ENCODE measurements around the gene HIRA. TPM values are rescaled to one million over a fixed set of nuclear protein-coding genes. Genes with fewer than 3 reads are reported as not detected.
"Not testable (repeated sequence)": the region's sequence is repeated elsewhere in the genome, so short reads cannot be mapped to it uniquely, and the experiment has no call there.

The HIRA gene
- total RNA-seq, 1 experiment from 2014 or later, result 50.6 TPM

DNA sequence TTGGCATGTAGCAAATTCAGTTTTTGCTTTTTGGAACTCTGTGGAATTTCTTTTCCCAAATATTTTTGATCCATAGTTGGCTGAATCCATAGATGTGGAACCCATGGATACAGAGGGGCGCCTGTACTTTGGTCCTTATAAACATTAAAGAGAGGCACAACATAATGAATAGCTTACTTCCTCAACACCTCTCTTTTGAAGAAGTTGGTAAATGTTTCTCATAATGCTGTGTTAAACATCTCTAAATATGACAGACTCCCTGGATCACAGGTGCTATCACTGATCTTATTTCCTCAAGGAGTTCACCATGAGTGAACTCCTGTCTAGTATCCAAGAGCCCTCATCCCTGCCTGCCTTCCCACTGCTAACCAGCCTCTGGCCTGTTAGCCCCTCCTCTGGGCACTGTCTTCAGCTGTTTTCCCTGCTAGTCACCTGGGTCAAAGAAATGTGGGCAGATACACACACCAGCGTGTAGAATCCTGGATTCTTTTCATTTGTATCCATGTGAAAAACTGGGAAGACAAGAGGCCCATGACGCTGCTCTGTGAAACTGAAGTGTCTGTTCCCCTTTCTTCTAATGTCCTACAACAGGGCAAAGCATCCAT is 63.7 kb downstream of the HIRA start:
- H3K27me3 ChIP-seq (replicated peaks; ENCODE audit: insufficient read depth, low read depth, low read length, poor library complexity), result no peaks in the 10 kb centered on the region
- H3K9me3 ChIP-seq (ENCODE audit: low read depth, low read length, poor library complexity, severe bottlenecking), result no peaks in the 10 kb centered on the region
- H3K4me1 ChIP-seq (ENCODE audit: insufficient read depth, low read length, poor library complexity, severe bottlenecking), result no peaks in the 10 kb centered on the region
- ChIA-PET CTCF (no interaction called here), POLR2A (ENCODE audit: low non-redundant PET) (interaction anchor here (0.6 to 0.7 kb wide), 2 partner anchors 25 to 26 kb away, joined by 3 to 17 read pairs; no protein-coding TSS in a partner anchor)
- peaks cover 46% of the 10 kb centered on the region for H3K36me3 ChIP-seq (ENCODE audit: insufficient read depth, low read length, poor library complexity, severe bottlenecking)
- intact Hi-C loops (cut with micrococcal nuclease; ENCODE audit: unreplicated experiment), result no loop called here
- H3K27ac ChIP-seq (ENCODE audit: low read depth, low read length, poor library complexity, severe bottlenecking), result no peak overlapping the region
- TF ChIP-seq, protein P1, sequence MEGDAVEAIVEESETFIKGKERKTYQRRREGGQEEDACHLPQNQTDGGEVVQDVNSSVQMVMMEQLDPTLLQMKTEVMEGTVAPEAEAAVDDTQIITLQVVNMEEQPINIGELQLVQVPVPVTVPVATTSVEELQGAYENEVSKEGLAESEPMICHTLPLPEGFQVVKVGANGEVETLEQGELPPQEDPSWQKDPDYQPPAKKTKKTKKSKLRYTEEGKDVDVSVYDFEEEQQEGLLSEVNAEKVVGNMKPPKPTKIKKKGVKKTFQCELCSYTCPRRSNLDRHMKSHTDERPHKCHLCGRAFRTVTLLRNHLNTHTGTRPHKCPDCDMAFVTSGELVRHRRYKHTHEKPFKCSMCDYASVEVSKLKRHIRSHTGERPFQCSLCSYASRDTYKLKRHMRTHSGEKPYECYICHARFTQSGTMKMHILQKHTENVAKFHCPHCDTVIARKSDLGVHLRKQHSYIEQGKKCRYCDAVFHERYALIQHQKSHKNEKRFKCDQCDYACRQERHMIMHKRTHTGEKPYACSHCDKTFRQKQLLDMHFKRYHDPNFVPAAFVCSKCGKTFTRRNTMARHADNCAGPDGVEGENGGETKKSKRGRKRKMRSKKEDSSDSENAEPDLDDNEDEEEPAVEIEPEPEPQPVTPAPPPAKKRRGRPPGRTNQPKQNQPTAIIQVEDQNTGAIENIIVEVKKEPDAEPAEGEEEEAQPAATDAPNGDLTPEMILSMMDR (conservative IDR thresholded peaks at IDR 0.05; ENCODE audit: low read depth, low read length), result no peak
- TF ChIP-seq EZH2 (IDR thresholded peaks at IDR 0.05; ENCODE audit: borderline replicate concordance, low read depth, low read length, poor library complexity, severe bottlenecking), result no peak
- BruUV-seq (replicated peaks), result no TSS peak
- no peak overlapping the region for H3K4me3 ChIP-seq (ENCODE audit: low read depth, low read length, poor library complexity, severe bottlenecking)
- DNase-seq (ENCODE audit: low spot score), result no peak

DNA sequence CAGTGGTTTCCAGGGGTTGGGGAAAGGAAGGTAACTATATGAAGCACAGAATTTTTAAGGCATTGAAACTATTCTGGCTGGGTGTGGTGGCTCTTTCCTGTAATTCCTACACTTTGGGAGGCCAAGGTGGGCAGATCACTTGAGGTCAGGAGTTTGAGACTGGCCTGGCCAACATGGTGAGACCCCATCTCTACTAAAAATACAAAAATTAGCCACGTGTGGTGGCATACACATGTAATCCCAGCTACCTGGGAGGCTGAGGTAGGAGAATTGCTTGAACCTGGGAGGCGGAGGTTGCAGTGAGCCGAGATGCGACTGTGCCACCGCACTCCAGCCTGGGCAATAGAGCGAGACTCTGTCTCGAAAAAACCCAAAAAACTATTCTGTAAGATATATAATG is 68.0 kb downstream of the HIRA start:
- intact Hi-C loops (cut with micrococcal nuclease; ENCODE audit: unreplicated experiment); DNase-seq (ENCODE audit: low spot score): not testable (repeated sequence)

DNA sequence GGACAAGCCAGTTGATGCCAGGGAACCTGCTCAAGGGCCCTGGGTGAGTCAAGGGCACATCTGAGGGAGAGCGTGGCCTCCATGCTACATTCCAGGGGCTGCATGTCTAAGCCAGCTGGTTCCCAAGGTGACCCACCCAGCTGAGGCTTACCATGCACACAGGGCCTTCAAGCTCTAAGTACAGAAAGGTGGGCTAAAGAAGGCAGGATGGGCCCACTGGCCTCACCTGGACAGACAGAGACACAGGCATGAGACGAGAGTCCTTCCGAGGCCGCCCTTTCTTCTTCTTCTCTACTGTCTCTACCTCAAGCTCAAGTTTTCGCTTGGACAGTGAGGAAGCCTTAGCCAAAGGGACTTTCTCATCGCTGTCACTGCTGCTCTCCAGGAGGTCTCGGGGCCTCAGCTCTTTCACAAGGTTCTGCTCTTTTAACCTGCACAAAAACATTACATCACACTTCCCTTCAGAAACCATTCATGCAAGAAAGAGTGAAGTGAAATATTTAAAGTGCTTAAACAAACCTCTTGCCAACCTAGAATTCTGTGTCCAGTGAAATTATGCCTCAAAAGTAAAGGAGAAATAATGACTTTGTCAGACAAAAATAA is 69.9 kb downstream of the HIRA start:
- Histone ChIP-seq H3K4me3 (ENCODE audit: low read depth, low read length, poor library complexity, severe bottlenecking) (no peak overlapping the region), H3K27me3 (replicated peaks; ENCODE audit: insufficient read depth, low read depth, low read length, poor library complexity) (no peaks in the 10 kb centered on the region), H3K9me3 (ENCODE audit: low read depth, low read length, poor library complexity, severe bottlenecking) (no peaks in the 10 kb centered on the region), H3K36me3 (ENCODE audit: insufficient read depth, low read length, poor library complexity, severe bottlenecking) (peaks cover 46% of the 10 kb centered on the region), H3K4me1 (ENCODE audit: insufficient read depth, low read length, poor library complexity, severe bottlenecking) (no peaks in the 10 kb centered on the region), H3K27ac (ENCODE audit: low read depth, low read length, poor library complexity, severe bottlenecking) (no peak overlapping the region)
- DNase-seq (ENCODE audit: low spot score), result no peak
- CTCF ChIA-PET, result no interaction called here
- BruUV-seq (replicated peaks), result no TSS peak
- intact Hi-C loops (cut with micrococcal nuclease; ENCODE audit: unreplicated experiment), result no loop called here
- POLR2A ChIA-PET (ENCODE audit: low non-redundant PET), result no interaction called here
- TF ChIP-seq EZH2 (IDR thresholded peaks at IDR 0.05; ENCODE audit: borderline replicate concordance, low read depth, low read length, poor library complexity, severe bottlenecking), result no peak
- TF ChIP-seq, protein P1 (conservative IDR thresholded peaks at IDR 0.05; ENCODE audit: low read depth, low read length), result no peak

More for the DNA sequence above, 68.0 kb downstream of the HIRA start:
- POLR2A ChIA-PET (ENCODE audit: low non-redundant PET); H3K27ac ChIP-seq (ENCODE audit: low read depth, low read length, poor library complexity, severe bottlenecking); BruUV-seq (replicated peaks); CTCF ChIA-PET; H3K4me3 ChIP-seq (ENCODE audit: low read depth, low read length, poor library complexity, severe bottlenecking); H3K27me3 ChIP-seq (replicated peaks; ENCODE audit: insufficient read depth, low read depth, low read length, poor library complexity); H3K4me1 ChIP-seq (ENCODE audit: insufficient read depth, low read length, poor library complexity, severe bottlenecking); H3K9me3 ChIP-seq (ENCODE audit: low read depth, low read length, poor library complexity, severe bottlenecking): not testable (repeated sequence)
- peaks cover 55% of the 10 kb centered on the region for H3K36me3 ChIP-seq (ENCODE audit: insufficient read depth, low read length, poor library complexity, severe bottlenecking)

DNA sequence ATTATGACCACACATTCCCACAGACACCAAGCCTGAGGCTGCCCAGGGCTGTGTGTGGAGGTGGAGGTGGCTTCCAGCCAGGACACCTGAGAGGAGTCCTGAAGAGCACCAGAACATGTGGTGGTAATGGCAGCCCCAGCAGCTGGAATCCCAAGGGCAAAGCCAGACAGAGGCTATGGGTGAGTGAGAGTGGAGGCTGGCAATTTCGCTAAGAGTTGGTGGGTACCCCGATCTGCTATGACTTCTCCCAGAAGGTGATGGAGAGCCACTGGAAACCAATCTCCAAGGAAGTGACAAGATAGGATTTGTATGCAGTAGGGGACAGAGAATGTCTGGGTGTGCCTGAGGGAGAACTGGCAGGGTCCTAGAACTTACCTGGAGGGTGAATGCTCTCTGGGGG is 70.7 kb downstream of the HIRA start:
- H3K27me3 ChIP-seq (replicated peaks; ENCODE audit: insufficient read depth, low read depth, low read length, poor library complexity), result no peaks in the 10 kb centered on the region
- TF ChIP-seq, protein P1 (conservative IDR thresholded peaks at IDR 0.05; ENCODE audit: low read depth, low read length), result no peak
- no peak for TF ChIP-seq EZH2 (IDR thresholded peaks at IDR 0.05; ENCODE audit: borderline replicate concordance, low read depth, low read length, poor library complexity, severe bottlenecking)
- no peaks in the 10 kb centered on the region for H3K9me3 ChIP-seq (ENCODE audit: low read depth, low read length, poor library complexity, severe bottlenecking)
- intact Hi-C loops (cut with micrococcal nuclease; ENCODE audit: unreplicated experiment), result no loop called here
- H3K4me3 ChIP-seq (ENCODE audit: low read depth, low read length, poor library complexity, severe bottlenecking), result no peak overlapping the region
- DNase-seq (ENCODE audit: low spot score), result no peak
- no peaks in the 10 kb centered on the region for H3K4me1 ChIP-seq (ENCODE audit: insufficient read depth, low read length, poor library complexity, severe bottlenecking)
- CTCF ChIA-PET, result no interaction called here
- no TSS peak for BruUV-seq (replicated peaks)
- H3K36me3 ChIP-seq (ENCODE audit: insufficient read depth, low read length, poor library complexity, severe bottlenecking), result peaks cover 47% of the 10 kb centered on the region
- H3K27ac ChIP-seq (ENCODE audit: low read depth, low read length, poor library complexity, severe bottlenecking), result no peak overlapping the region
- POLR2A ChIA-PET (ENCODE audit: low non-redundant PET), result no interaction called here
